T-helper 2 cell treated with Interferon-gamma antibody and Interleukin-4, amounts not matched to agents 100 ng/mL and 5 ng/mL, for 36 hours (primary cell): ENCODE data around the gene FRZB. TPM values are rescaled to one million over a fixed set of nuclear protein-coding genes. Genes with fewer than 3 reads are reported as not detected.
"Not testable (repeated sequence)": the region's sequence is repeated elsewhere in the genome, so short reads cannot be mapped to it uniquely, and the experiment has no call there.

ENCODE experiments used
- intact Hi-C: fragments of 100-400 bp; cut with micrococcal nuclease; formaldehyde crosslinking; loops from one replicate; pipeline ENCODE4 v1.15.1; 2023
- total RNA-seq: library from RNA; stranded (reverse); gene quantifications from 2 replicates; pipeline ENCODE4 v1.2.3, GENCODE V29; 2022

Gene FRZB, protein sequence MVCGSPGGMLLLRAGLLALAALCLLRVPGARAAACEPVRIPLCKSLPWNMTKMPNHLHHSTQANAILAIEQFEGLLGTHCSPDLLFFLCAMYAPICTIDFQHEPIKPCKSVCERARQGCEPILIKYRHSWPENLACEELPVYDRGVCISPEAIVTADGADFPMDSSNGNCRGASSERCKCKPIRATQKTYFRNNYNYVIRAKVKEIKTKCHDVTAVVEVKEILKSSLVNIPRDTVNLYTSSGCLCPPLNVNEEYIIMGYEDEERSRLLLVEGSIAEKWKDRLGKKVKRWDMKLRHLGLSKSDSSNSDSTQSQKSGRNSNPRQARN
- total RNA-seq = not detected in 2 replicates

DNA sequence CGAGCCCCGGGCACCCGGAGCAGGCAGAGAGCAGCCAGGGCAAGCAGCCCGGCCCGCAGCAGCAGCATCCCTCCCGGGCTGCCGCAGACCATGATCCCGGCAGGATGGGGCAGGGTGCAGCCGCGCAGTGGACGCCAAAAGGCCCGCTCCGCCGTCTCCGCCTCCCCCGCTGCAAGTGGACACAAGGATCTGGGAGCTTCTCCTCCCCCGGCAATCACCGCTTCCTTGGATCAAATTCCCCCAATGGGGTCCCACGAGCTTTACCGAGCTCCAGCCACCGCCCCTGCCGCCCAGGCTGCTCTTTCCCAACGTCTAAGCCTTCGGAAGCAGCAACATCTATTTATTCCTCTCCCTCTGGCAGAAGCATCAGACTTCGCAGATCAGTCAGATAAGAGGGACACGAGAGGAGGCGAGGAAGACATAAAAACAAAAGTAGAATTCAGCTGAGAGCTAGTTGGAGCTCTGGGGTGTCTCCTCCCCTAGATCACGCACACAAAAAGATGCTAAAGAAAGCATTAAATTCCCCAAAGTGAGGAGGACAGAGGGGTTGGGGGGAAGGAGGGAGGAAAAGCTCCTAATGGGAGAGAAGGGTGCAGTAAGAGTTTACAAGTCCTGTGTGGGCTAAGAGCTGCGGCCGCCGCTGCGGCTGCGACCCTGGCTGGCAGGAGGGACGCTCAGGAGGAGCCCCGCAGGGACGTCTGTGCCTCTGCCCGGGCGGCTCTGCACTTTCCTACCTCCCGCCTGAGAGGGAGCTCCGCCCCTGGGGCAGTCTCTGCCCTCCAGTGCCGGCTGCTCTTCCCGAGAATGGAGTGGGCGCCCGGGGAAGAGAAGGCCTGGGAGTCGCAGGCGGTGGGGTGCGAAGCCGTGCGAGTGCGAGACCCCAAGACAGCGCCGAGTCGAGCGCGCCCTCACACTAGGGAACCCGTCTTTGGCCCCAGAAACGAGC lies at the start of gene FRZB:
Gene FRZB, minus strand, starts transcription at position 177 of the 946 bp plus-strand sequence. Its CDS starts 85 bp downstream, at position 92.
- intact Hi-C loops = no loop called here

DNA sequence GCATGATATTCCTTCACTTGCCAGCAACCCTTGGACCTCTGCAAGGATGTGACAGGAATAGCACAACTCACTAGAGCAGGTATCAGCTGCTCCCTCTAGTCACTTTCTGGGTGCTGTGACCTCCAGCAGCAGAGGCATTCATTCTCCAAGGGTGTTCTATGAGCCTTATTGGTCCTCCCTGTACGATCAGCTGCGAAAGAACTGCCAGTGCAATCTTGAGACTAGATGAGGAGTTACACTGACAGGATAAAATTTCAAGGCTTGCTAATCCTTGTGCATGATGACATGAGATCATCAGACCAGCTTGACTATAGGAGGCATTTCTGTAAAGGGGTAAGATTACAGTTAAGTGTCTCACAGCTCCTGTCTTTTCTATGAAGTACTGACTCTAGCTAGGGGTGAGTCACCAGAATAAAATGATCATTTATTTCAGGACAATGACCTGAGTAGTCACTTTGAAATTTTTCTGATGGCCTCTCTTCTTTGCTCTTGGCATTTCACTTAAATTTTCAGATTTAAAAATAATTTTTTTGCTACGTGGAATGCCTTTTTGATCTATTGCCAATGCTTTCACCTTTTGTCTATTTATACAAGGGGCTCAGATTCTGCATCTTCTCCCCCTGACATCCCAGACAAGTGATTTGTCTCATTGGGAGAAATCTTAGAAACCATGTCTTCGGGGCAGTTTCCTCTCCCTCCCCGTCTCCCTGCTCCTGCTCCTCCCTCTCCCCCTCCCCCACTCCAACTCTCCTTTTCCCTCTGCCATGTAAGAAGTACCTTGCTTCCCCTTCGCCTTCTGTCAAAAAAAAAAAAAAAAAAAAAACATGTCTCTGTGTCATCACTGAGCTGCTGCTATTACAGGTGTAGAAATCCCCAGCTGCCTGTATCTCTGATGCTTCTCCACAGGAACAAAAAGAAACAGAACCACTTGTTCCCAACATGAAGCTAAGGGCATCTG lies 49.2 kb upstream of the FRZB start:
- intact Hi-C loops = no loop called here

DNA sequence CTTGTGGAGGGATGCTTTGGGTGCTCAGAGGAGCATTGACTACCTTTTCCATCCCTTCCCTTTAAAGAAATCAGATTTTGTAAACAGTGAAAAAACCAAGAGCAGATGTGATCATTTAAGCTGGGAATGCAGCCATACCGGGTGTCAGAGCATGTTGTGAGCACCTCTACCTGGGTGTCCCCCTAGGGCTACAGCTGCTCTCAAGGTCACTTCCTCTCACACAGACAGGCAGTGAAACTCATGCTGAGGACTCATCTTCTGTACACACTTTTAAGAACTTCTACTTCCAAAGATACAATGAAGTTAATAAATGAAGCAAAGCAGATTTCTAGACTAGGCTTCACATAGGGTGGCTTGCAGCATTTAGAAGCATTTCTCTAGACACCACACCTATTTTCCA lies 48.4 kb upstream of the FRZB start:
- intact Hi-C loops = no loop called here

DNA sequence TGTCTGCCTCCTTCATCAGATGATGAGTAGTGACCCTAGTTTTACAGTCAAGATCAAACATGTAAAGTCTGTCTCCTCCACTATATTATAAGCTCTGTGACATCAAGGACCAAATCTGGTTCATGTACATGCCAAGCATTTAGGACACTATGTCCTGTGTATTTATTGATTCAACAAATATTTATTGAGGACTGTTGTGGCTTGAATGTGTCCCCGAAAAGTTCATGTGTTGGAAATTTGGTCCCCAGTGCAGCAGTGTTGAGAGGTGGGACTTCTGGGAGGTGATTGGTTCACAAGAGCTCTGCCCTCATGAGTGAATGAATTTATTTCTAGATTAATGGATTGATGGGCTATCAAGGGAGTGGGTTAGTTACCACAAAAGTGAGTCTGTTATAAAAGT lies 46.6 kb upstream of the FRZB start:
- intact Hi-C loops = no loop called here

DNA sequence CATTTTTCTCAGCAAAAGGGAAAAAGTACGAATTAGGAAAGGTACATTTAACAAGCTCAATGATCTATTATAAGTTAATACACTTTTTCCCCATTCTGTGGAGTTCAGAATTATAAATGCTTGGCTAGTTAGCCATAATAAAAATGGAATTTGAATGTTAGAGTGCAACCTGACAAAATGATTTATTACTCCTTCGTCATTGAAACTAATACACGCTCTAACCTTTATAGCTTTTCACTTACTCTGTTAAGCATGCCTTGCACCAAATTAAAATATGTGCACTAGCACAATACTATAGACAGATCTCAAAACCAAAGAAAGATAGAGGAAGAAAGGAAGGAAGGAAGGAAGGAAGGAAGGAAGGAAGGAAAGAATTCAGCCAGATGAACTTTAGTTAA lies 46.1 kb upstream of the FRZB start:
- intact Hi-C loops = no loop called here

DNA sequence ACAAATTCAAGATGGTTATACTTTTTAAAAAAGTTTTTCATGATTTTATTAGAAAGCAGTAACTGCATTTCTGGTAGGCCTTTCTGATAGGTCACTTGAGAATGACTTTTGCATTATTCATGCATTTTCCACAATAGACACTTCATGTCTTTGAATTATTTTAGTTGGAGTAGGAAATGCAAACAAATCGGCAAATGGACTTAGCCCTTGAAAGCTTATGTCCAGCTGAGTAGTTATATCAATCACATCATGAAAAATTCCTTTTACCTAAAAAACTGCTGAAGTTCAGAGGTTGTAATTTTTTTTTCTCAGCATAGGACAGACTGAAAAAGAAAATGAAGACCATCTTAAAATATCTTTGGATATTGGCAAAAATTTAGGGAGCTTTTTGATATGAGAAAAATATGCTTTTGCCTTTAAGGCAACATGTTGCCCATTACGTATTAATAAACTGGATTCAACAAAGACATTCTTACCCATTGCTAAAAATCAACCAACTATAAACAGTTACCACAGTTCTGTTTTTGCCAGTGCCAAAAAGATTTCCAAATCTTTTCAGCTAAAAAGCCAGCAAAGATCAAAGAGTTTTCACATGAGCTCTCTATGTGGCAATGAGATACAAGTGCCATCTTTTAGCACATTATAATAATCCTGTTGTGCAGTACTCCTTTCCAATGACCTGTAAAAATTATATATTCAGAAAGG lies 45.5 kb upstream of the FRZB start:
- intact Hi-C loops = no loop called here

DNA sequence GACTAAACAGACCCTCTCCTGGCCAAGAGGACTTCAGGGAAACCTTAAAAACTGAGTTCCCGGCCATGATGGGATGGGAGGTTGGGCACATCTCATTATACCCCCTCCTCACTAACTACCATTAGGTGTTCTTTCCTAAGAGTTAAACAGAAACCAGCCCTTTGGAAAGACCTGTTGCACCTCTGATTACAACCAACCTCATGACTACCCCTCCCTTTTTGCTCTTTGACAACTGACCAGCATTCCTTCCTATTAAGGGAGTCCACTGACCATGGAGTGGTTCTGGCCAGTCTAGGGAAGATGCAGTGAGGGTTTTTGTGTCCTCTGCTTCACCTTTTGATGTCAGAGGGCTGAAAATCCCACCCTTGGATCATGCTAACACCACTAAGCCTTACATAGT lies 44.5 kb upstream of the FRZB start:
- intact Hi-C loops = no loop called here

DNA sequence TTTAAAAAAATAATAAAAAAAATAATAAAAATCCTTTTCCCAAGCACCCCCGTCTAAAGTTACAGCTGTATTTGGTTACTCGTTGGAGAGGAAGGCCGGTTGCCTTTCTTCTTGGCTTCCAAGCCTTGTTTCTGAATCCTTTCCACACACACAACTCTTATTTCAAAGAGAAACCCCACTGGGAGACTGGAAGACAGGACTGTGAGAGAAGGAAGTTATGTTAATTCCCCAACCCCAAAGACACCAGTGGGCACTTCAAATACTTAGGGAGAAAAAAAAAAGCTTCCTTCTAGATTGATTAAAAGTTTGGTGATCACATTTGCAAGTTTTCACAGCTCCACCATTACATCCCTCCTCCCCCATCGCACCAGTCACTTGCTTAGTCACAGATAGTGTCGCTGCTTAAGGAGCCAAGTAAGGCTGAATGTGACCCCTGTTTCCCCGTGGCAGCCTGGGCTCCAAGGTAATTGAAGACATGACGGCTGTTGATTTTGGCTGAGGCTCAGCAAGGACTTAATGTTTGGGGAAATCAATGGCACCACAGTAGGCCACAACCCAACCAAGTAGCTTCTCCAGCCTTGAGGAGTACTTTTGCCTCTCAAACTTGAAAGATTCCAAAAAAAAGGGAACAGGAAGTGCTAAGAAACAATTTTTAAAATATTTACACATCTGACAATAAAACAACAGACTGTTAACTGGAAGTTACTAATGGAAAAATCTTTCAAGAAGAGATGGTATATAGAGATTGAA lies 40.8 kb upstream of the FRZB start:
- intact Hi-C loops = no loop called here

DNA sequence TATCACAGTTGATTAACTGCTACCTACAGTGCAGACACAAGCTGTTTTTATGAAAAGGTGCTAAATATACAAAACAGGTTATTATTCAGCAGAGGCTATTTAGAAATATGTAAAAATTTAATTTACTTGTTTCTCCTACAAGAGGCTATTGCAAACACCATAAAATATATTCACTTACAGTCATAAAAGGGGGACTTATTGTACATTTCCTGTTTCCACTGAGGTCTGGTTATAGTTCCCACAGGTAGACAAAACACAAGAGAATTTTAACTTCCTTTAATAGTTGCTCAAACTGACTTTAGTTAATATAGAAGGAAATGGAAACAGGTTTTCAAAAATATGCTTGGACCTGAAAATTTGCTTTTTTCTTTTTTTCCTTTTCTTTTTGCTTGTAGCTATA lies 40.0 kb upstream of the FRZB start:
- intact Hi-C loops = no loop called here

DNA sequence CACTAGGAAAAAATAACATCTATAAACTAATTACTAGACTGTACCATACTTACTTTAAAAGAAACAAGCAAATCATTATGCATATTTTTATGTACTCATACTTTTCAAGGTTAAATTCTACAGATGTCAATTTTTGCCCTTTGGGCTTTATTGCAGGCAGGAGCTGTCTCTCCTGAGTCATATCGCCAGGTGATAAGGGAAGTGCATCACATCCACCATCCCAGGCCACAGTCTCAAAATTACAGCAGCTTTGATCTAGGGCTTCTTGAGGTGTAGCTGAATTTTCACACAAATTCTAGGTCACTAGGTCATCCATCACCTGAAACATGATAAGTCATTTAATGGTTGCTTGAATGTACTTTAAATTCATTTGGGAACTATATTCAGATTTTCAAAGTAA lies 38.4 kb upstream of the FRZB start:
- intact Hi-C loops = no loop called here

DNA sequence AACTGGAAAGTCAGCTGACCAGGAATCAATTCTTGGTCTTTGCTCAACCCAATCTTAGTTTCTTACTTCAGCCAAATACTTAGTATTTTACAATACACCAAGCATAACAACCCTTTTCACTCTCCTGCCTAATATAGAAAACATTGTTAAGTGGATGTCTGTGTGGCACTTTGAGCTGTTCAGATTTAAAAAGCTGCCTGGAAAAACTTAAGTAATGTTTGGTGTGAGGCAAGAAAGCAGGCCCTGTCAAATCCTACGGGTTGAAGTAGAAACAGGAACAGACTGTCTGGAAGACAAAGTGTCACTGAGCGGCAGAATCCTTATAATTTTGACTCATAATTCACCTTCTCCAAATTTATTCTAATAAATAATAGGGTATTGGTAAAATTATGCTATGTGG lies 37.1 kb upstream of the FRZB start:
- intact Hi-C loops = no loop called here

DNA sequence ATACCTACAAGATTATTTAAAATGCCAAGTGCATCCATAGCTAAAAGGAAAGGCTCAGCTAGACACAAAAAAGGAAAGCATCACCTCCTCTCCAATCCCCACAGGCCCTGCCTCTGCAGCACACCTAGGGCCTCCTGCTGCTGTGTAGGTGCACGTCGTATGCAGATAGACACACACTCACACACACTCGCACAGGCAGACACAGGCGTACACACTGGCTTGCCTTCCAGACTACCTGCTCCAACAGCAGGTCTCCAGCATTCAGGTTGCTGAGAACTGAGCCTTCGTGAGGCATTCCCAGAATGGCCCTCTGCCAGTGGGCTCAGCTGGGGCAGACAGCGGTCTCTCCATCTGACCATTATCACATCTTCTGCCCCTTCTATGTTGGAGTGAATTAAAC lies 35.3 kb upstream of the FRZB start:
- intact Hi-C loops = no loop called here

DNA sequence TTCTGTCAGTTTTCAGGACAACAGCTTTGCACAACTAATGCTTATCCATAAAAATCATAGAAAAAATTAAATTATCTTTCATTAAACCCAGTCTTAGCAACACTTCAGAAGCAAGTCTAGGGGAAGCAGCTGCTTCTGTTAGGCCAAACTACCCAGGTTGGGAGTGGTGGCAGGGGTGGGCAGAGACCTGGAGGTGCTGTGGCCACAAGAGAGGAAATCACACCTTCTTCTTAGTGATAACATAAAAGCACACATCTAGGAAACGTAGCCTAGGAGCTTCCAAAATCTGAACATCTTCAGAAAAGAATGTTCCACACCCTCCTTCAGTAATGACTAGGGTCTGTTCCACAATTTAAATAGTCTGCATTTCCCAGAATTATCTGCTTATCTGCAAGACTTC lies 32.3 kb upstream of the FRZB start:
- intact Hi-C loops = no loop called here

DNA sequence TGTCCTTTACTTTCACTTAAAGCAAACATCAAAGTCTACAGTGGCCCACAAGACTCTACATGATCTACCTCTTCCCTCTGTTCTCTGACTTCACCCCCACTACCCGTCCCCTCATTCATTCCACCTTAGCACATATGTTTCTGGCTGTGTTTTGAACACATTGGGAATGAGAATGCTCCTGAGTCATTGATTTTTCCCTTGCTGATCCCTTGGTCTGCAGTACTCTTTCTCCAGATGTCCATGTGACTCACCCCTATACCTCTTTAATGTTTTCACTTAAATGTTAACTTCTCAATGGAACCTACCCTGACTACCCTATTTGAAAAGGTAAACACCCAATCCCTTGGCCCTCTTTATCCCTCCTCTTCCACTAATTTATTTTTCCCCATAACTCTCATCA lies 30.7 kb upstream of the FRZB start:
- intact Hi-C loops = no loop called here

DNA sequence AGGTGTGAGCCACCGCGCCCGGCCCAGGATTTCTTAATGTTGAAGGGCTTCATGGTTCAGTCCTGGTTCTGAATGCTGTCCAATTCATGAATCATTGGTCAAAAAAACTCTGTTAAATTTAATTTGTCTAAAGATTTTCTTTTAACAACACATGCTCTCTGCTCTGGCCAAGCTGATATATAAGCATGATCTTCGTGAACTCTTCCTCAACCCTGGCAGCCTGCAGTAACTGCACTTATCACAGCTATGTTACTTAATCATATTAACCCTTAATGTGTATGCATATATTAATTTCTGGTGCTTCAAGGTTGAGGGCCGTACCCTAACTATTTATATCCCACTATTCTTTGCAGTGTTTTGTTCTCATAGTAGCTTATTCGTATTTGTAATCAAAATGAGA lies 29.4 kb upstream of the FRZB start:
- intact Hi-C loops = no loop called here

DNA sequence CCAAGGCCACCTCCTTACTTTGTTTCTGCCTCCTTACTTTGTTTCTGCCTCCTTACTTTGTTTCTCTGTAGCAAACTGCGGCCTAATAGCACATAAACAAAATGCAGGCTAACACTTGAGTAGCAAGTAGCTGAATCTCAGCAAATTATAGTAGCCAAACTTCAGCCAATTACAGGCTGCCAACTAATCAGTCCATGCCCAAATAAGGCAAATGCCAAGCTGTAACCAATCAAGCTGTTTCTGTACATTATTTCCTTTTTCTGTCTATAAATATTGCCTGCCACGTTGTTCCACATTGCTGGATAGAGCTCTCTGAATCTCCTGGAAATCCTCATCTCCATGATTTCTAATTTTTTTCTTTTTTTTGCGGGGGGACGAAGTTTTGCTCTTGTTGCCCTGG lies 28.7 kb upstream of the FRZB start:
- intact Hi-C loops = no loop called here

DNA sequence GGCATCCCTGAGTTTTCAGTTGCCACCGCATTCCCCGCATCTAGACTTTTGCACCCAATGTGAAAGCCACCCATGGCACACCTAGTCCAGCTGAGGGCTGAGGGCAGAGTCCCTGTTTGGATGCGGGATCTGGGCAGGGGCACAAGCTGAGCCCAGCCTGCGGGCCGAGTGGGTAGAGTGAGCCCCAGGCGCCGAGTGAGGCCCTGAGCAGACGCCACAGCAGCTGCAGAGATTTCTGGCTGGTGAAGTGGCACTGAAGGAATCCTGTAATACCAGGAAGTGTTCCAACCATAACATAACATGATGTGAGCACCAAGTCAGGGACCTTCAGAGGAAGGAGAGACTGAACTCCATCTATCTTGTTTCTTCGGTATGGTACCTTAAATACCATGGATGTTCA lies 27.7 kb upstream of the FRZB start:
- intact Hi-C loops = no loop called here

DNA sequence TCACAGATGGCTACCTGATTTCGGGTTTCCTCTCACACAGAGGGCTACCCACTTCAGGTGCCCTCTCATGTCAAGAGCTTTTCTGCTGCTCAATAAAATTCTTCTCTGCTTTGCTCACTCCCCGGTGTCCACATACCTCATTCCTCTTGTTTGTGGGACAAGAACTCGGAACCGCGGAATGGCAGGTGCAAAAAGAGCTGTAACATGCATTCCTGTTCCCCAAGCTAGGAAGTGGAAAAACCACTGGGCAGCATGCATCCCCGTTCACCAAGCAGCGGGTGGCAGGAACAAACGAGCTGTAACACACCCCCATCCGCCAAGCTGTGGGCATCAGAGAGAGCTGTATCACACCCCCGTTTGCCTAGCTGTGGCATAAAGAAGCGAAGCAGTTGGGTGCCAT lies 27.2 kb upstream of the FRZB start:
- intact Hi-C loops = no loop called here

DNA sequence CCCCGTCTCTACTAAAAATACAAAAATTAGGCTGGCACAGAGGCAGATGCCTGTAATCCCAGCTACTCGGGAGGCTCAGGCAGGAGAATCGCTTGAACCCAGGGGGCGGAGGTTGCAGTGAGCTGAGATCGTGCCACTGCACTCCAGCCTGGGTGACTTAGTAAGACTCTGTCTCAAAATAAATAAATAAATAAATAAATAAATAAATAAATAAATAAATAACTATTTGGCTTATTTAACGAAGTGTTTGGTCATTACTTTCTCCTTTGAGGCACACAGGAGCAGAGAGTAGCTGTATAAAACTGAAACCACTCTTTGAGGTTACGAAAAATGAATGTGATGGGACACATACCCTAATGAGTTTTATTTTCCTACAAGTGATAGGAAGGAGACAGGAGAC lies 26.6 kb upstream of the FRZB start:
- intact Hi-C loops = not testable (repeated sequence)

DNA sequence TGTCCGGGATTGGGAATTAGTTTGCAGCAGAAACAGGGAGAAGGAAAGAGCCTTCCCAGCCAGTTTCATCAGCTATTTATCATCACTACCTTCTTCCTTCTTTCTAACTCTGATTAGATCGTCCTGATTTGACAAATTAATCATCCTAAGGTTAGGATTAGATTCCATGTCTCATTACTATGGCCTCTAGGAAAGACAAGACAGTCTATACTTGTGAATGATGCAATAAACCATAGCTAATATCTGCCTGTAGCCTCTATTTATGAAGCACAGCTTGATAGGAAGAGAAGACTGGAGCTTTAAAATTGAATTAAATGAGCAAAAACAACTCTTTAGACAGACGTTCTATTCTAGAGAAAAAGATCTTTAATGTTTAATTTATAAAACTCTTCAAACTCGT lies 25.2 kb upstream of the FRZB start:
- intact Hi-C loops = no loop called here
